PC-3 (cell line): Measurements from ENCODE around the gene CSNK1G2.

Experiments used
- EZH2phosphoT487 ChIP-seq: fragments of 300-600 bp; sonication (generic); IDR thresholded peaks from 2 replicates; pipeline ENCODE4 v1.6.1; 2018; ENCODE audit warnings: mild to moderate bottlenecking, antibody characterized with exemption, low read length, borderline replicate concordance
- TF ChIP-seq, protein P1 (sequence below): fragments of 300-600 bp; sonication (generic); conservative IDR thresholded peaks from 2 replicates; pipeline ENCODE4 v1.5.1; 2017; ENCODE audit warnings: antibody characterized with exemption, low read depth, mild to moderate bottlenecking, low read length

DNA sequence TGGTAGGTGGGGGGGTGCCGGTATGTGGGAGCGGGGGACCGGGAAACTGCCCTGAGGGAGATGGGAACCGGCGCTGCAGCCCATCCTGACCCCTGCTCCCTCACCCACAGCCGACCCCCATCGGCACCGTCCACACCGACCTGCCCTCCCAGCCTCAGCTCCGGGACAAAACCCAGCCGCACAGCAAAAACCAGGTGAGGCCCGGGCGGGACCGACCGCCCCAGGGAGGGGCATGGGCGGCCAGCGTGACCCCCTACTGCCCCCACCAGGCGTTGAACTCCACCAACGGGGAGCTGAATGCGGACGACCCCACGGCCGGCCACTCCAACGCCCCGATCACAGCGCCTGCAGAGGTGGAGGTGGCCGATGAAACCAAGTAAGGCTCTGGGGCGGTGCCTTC, 38.7 kb downstream of the CSNK1G2 start:
- TF ChIP-seq EZH2phosphoT487, result no peak
- TF ChIP-seq, protein P1, sequence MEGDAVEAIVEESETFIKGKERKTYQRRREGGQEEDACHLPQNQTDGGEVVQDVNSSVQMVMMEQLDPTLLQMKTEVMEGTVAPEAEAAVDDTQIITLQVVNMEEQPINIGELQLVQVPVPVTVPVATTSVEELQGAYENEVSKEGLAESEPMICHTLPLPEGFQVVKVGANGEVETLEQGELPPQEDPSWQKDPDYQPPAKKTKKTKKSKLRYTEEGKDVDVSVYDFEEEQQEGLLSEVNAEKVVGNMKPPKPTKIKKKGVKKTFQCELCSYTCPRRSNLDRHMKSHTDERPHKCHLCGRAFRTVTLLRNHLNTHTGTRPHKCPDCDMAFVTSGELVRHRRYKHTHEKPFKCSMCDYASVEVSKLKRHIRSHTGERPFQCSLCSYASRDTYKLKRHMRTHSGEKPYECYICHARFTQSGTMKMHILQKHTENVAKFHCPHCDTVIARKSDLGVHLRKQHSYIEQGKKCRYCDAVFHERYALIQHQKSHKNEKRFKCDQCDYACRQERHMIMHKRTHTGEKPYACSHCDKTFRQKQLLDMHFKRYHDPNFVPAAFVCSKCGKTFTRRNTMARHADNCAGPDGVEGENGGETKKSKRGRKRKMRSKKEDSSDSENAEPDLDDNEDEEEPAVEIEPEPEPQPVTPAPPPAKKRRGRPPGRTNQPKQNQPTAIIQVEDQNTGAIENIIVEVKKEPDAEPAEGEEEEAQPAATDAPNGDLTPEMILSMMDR, result no peak
